ENCODE results near the gene SARDH. TPM values are rescaled to one million over a fixed set of nuclear protein-coding genes. Genes with fewer than 3 reads are reported as not detected.
A peak's percentile ranks its signal among the peaks of the same experiment; 100 is the strongest.

Gene SARDH
- total RNA-seq, 2 experiments from 2014 or later = 17.7 to 18.5 TPM

DNA sequence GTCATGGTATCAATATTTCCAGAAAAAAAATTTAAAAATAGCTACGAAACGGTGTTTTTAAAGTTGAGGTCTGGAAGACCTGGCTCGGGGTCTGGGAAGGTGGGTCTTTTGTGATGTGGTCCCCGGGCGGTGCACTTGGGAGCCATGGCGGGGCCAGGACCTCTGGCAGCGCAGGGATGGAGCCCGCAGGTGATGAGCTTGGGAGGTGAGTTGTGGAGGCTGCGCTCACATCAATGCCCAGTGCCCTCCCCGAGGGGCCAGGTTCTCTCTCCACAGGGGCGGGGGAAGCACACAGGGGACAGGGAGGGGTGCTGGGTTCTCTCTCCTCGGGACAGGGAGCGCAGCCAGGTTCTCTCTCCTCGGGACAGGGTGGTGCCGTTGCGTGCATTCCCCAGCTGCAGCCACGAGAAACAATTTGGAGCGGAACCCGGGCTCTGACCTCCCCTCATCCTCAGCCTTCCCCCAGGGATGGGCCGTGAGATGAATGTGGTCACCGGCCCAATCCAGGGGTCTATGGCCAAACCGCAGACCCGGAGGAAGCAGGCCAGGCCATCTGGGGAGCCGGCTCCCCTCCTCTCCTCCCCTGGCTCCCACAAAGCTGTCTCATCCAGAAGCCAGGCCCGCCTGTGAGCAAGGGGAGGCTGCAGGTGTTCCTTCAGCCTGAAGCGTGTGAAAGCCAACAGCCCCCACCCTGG lies 76.2 kb downstream of the SARDH start:
- H3K9me3 ChIP-seq (ENCODE audit: control insufficient read depth in 1 of 2, insufficient read depth in 1 of 2, low read length in 2 of 2) = peaks cover 0 to 4% of the 10 kb centered on the region in 2 experiments
- peaks cover 31% of the 10 kb centered on the region for H3K4me1 Mint-ChIP-seq (ENCODE audit: low read depth)
- no peaks in the 10 kb centered on the region for H3K9me3 Mint-ChIP-seq
- ATAC-seq (ENCODE audit: poor library complexity) = no peak
- intact Hi-C loops (cut with DNase I, micrococcal nuclease) = no loop called here
- peaks cover 7% of the 10 kb centered on the region for H3K36me3 ChIP-seq (ENCODE audit: insufficient read depth, low read length)
- TF ChIP-seq, protein P1, sequence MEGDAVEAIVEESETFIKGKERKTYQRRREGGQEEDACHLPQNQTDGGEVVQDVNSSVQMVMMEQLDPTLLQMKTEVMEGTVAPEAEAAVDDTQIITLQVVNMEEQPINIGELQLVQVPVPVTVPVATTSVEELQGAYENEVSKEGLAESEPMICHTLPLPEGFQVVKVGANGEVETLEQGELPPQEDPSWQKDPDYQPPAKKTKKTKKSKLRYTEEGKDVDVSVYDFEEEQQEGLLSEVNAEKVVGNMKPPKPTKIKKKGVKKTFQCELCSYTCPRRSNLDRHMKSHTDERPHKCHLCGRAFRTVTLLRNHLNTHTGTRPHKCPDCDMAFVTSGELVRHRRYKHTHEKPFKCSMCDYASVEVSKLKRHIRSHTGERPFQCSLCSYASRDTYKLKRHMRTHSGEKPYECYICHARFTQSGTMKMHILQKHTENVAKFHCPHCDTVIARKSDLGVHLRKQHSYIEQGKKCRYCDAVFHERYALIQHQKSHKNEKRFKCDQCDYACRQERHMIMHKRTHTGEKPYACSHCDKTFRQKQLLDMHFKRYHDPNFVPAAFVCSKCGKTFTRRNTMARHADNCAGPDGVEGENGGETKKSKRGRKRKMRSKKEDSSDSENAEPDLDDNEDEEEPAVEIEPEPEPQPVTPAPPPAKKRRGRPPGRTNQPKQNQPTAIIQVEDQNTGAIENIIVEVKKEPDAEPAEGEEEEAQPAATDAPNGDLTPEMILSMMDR (IDR thresholded peaks at IDR 0.05) = no peak
- H3K4me1 ChIP-seq (ENCODE audit: insufficient read depth, low read length) = peaks cover 28% of the 10 kb centered on the region
- ChIA-PET CTCF (no interaction called here), POLR2A (interaction anchor here (1.2 kb wide), 1 partner anchor 15 kb away, joined by 3 read pairs; no protein-coding TSS in a partner anchor)
- peaks cover 14% of the 10 kb centered on the region for H3K27me3 Mint-ChIP-seq
- peaks cover 6% of the 10 kb centered on the region for H3K36me3 Mint-ChIP-seq (ENCODE audit: low read depth)
- no peak for DNase-seq
- peaks cover 5 to 10% of the 10 kb centered on the region in 2 experiments for H3K27me3 ChIP-seq (ENCODE audit: control insufficient read depth in 1 of 2, insufficient read depth in 2 of 2, low read length in 2 of 2)
- H3K4me3 Mint-ChIP-seq = no peak overlapping the region
- H3K4me3 ChIP-seq (ENCODE audit: low read length) = no peak overlapping the region
- H3K27ac ChIP-seq (ENCODE audit: low read depth in 1 of 2, low read length in 2 of 2) = no peak overlapping the region
- no peak overlapping the region for H3K27ac Mint-ChIP-seq

DNA sequence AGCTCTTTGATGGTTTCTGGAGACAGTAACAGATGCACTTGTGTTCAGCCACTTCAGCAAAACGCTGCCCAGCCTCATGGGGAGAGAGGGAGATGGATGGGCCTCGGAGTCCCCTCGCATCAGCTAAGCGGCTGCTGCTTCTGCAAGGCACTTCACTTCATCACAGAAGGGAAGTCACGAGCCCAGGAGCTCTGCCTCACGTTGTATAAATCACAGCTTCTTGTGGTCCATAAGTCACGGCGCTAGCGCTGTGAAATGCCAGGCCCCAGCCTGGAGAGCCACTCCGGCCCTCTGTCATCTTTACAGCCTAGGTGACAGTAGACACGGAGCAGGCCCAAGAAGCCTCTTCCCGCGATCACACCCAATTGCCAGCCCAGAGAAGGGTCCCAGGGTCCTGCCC lies 78.6 kb downstream of the SARDH start:
- no peak for ATAC-seq (ENCODE audit: poor library complexity)
- peak in 1 of 14 experiments; percentile 32 for DNase-seq
- Histone ChIP-seq H3K4me3 (ENCODE audit: low read length) (no peak overlapping the region), H3K4me1 (ENCODE audit: insufficient read depth, low read length) (peaks cover 50% of the 10 kb centered on the region), H3K27ac (ENCODE audit: low read depth in 1 of 2, low read length in 2 of 2) (no peak overlapping the region), H3K27me3 (ENCODE audit: control insufficient read depth in 1 of 2, insufficient read depth in 2 of 2, low read length in 2 of 2) (peaks cover 5 to 18% of the 10 kb centered on the region in 2 experiments), H3K36me3 (ENCODE audit: insufficient read depth, low read length) (peaks cover 2% of the 10 kb centered on the region), H3K9me3 (ENCODE audit: control insufficient read depth in 1 of 2, insufficient read depth in 1 of 2, low read length in 2 of 2) (peaks cover 0 to 16% of the 10 kb centered on the region in 2 experiments)
- intact Hi-C loops (cut with DNase I, micrococcal nuclease) = no loop called here
- Mint-ChIP-seq H3K4me3 (peak overlapping the region; percentile 69), H3K27ac (peak overlapping the region; percentile 93), H3K4me1 (ENCODE audit: low read depth) (peaks cover 47% of the 10 kb centered on the region), H3K9me3 (no peaks in the 10 kb centered on the region), H3K27me3 (peaks cover 30% of the 10 kb centered on the region), H3K36me3 (ENCODE audit: low read depth) (peaks cover 7% of the 10 kb centered on the region)
- ChIA-PET POLR2A (interaction anchor here (0.6 to 1.7 kb wide), 4 partner anchors 17 to 68 kb away, joined by 3 to 24 read pairs (median 10); no protein-coding TSS in a partner anchor), CTCF (interaction anchor here (0.9 kb wide), 1 partner anchor 24 kb away, joined by 4 read pairs; no protein-coding TSS in a partner anchor)
- TF ChIP-seq, protein P1 (IDR thresholded peaks at IDR 0.05) = no peak

DNA sequence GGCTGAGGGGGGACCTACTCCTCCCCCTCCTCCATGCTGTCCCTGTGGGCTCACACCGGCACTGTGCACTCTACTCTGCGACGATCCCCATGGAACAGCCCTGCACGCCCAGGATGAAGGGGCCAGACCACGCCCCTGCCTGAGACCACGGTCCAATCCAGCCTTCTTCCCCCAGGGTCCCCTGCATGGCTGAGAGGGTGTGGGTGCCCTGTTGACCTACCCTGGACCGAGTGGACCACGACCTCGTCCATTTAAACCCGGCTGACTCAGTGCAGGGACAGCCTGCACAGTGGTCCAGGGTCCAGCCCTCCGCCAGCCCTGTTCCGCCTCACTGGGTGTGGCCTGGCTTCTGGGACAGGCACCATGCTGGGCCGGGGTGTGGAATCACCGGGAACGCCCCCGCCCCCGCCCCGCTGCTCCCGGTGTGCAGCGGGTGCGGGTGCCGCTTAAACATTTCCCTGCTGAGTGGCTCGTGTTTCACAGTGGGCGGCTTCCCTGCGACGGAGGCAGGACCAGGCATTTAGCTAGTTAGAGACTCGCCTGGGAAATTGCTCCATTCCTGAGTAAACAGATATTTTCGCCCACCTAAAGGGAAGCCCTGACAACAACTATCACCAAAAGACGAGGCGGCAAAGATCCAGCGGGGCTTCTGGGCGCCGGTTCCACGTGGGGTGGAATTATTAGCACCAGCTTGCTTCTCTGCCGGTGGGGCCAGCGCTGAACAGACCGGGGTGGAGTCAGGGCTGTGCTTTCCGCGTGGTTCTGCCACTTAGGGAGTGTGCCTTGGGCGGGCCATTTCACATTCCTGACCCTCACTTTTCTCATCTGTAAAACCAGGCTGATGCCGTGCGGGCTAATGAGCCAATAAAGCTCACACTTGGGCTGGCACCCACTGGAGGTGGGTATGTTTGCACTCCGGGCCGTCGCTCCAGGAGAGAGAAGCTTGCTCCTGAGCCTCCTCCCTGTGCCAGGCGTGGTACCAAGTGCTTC lies 79.4 kb downstream of the SARDH start:
- Mint-ChIP-seq H3K4me3 (peak overlapping the region; percentile 69), H3K27me3 (peaks cover 33% of the 10 kb centered on the region), H3K9me3 (no peaks in the 10 kb centered on the region), H3K4me1 (ENCODE audit: low read depth) (peaks cover 47% of the 10 kb centered on the region), H3K27ac (peak overlapping the region; percentile 93), H3K36me3 (ENCODE audit: low read depth) (peaks cover 7% of the 10 kb centered on the region)
- intact Hi-C loops (cut with DNase I, micrococcal nuclease) = no loop called here
- Histone ChIP-seq H3K27me3 (ENCODE audit: control insufficient read depth in 1 of 2, insufficient read depth in 2 of 2, low read length in 2 of 2) (peaks cover 5 to 18% of the 10 kb centered on the region in 2 experiments), H3K27ac (ENCODE audit: low read depth in 1 of 2, low read length in 2 of 2) (no peak overlapping the region), H3K4me3 (ENCODE audit: low read length) (no peak overlapping the region), H3K36me3 (ENCODE audit: insufficient read depth, low read length) (no peaks in the 10 kb centered on the region), H3K4me1 (ENCODE audit: insufficient read depth, low read length) (peaks cover 50% of the 10 kb centered on the region), H3K9me3 (ENCODE audit: control insufficient read depth in 1 of 2, insufficient read depth in 1 of 2, low read length in 2 of 2) (peaks cover 0 to 16% of the 10 kb centered on the region in 2 experiments)
- CTCF ChIA-PET = interaction anchor here (0.9 kb wide), 1 partner anchor 25 kb away, joined by 4 read pairs; no protein-coding TSS in a partner anchor
- TF ChIP-seq, protein P1 (IDR thresholded peaks at IDR 0.05) = no peak
- peak in 4 of 14 experiments; percentile 7 to 38 (median 26) for DNase-seq
- POLR2A ChIA-PET = interaction anchor here (0.6 to 1.7 kb wide), 5 partner anchors 18 to 68 kb away, joined by 3 to 24 read pairs (median 4); no protein-coding TSS in a partner anchor
- no peak for ATAC-seq (ENCODE audit: poor library complexity)

All from CD4-positive, alpha-beta T cell (primary cell).